Neural cell (in vitro differentiated cells): Measurements from ENCODE around the gene NOTCH4. TPM values are rescaled to one million over a fixed set of nuclear protein-coding genes. Genes with fewer than 3 reads are reported as not detected.
"Not testable (repeated sequence)": the region's sequence is repeated elsewhere in the genome, so short reads cannot be mapped to it uniquely, and the experiment has no call there.

Source experiments
- H2AFZ ChIP-seq: fragments of 200-600, 300-800 bp; sonication (generic), shearing (Covaris generic); 2 replicates; pipeline ENCODE4 v1.6.0; 2014; ENCODE audit warnings: low read depth, mild to moderate bottlenecking, antibody characterized with exemption, low read length, moderate library complexity
- H3F3A ChIP-seq: fragments of 200-600 bp; shearing (Covaris generic); 2 replicates; pipeline ENCODE4 v1.6.1; 2016; ENCODE audit warnings: mild to moderate bottlenecking, moderate library complexity, mixed read lengths, antibody characterized with exemption, low read length; ENCODE audit not compliant: insufficient read depth, poor library complexity, severe bottlenecking
- H3K27ac ChIP-seq: fragments of 200-600, 300-800 bp; sonication (generic), shearing (Covaris generic); 2 replicates; pipeline ENCODE4 v1.5.1; 2014; ENCODE audit warnings: mild to moderate bottlenecking, low read length, moderate library complexity
- H3K27me3 ChIP-seq: fragments of 300-800, 200-600 bp; sonication (generic), shearing (Covaris generic); 2 replicates; pipeline ENCODE4 v1.6.0; 2014; ENCODE audit warnings: mild to moderate bottlenecking, low read depth, low read length, moderate library complexity; ENCODE audit not compliant: insufficient read depth
- H3K36me3 ChIP-seq: fragments of 300-800, 200-600 bp; sonication (generic), shearing (Covaris generic); 2 replicates; pipeline ENCODE4 v1.5.1; 2014; ENCODE audit warnings: mild to moderate bottlenecking, antibody characterized with exemption, low read length, moderate library complexity; ENCODE audit not compliant: insufficient read depth
- H3K4me2 ChIP-seq: fragments of 300-800, 200-600 bp; sonication (generic), shearing (Covaris generic); 2 replicates; pipeline ENCODE4 v1.6.0; 2014; ENCODE audit warnings: mild to moderate bottlenecking, low read length
- H3K4me3 ChIP-seq: fragments of 300-800, 200-600 bp; sonication (generic), shearing (Covaris generic); 2 replicates; pipeline ENCODE4 v1.5.1; 2014; ENCODE audit warnings: mild to moderate bottlenecking, low read length, moderate library complexity
- H3K79me2 ChIP-seq: fragments of 200-600 bp; shearing (Covaris generic); replicated peaks from 2 replicates; pipeline ENCODE4 v1.6.0; 2014; ENCODE audit warnings: mild to moderate bottlenecking, low read length, moderate library complexity; ENCODE audit not compliant: insufficient read depth
- H3K9ac ChIP-seq: fragments of 300-800, 200-600 bp; sonication (generic), shearing (Covaris generic); 2 replicates; pipeline ENCODE4 v1.6.1; 2016; ENCODE audit warnings: mild to moderate bottlenecking, low read length, mixed read lengths
- H3K9me2 ChIP-seq: fragments of 200-600 bp; shearing (Covaris generic); 2 replicates; pipeline ENCODE4 v1.6.1; 2016; ENCODE audit warnings: mild to moderate bottlenecking, low read length, mixed read lengths; ENCODE audit not compliant: insufficient read depth
- H3K9me3 ChIP-seq: fragments of 200-600, 300-800 bp; sonication (generic), shearing (Covaris generic); 2 replicates; pipeline ENCODE4 v1.6.1; 2016; ENCODE audit warnings: mild to moderate bottlenecking, mixed run types, low read length, moderate library complexity, mixed read lengths
- H4K20me1 ChIP-seq: fragments of 200-600 bp; shearing (Covaris generic); 2 replicates; pipeline ENCODE4 v1.6.1; 2016; ENCODE audit warnings: mild to moderate bottlenecking, mixed run types; ENCODE audit not compliant: insufficient read depth
- CTCF ChIP-seq: fragments of 450-650 bp; IDR thresholded peaks from 2 replicates; pipeline ENCODE4 v1.5.1; 2014; ENCODE audit warnings: antibody characterized with exemption, mild to moderate bottlenecking, moderate library complexity; ENCODE audit not compliant: poor library complexity, severe bottlenecking
- EP300 ChIP-seq: fragments of 450-650 bp; conservative IDR thresholded peaks from 2 replicates; pipeline ENCODE4 v1.6.1; 2014; ENCODE audit warnings: antibody characterized with exemption, mild to moderate bottlenecking, moderate library complexity; ENCODE audit not compliant: poor library complexity, severe bottlenecking
- EZH2 ChIP-seq: fragments of 200-600, 300-800 bp; shearing (Covaris generic), sonication (generic); IDR thresholded peaks from 2 replicates; pipeline ENCODE4 v1.6.1; 2014; ENCODE audit warnings: antibody characterized with exemption, low read length, borderline replicate concordance, mild to moderate bottlenecking; ENCODE audit not compliant: insufficient read depth, poor library complexity, severe bottlenecking
- MXI1 ChIP-seq: fragments of 450-650 bp; conservative IDR thresholded peaks from 2 replicates; pipeline ENCODE4 v1.6.1; 2014; ENCODE audit warnings: antibody characterized with exemption, mild to moderate bottlenecking; ENCODE audit not compliant: poor library complexity, severe bottlenecking
- POLR2AphosphoS5 ChIP-seq: IDR thresholded peaks from 2 replicates; pipeline ENCODE4 v1.6.1; 2012
- RAD21 ChIP-seq: fragments of 450-650 bp; conservative IDR thresholded peaks from 2 replicates; pipeline ENCODE4 v1.6.1; 2014; ENCODE audit warnings: antibody characterized with exemption, mild to moderate bottlenecking, moderate library complexity
- REST ChIP-seq: IDR thresholded peaks from 2 replicates; pipeline ENCODE4 v1.6.1; 2012; ENCODE audit warnings: borderline replicate concordance
- SMC3 ChIP-seq: fragments of 450-650 bp; conservative IDR thresholded peaks from 2 replicates; pipeline ENCODE4 v1.6.1; 2014; ENCODE audit warnings: antibody characterized with exemption, mild to moderate bottlenecking, moderate library complexity; ENCODE audit not compliant: poor library complexity
- TAF1 ChIP-seq: IDR thresholded peaks from 2 replicates; pipeline ENCODE4 v1.6.1; 2012; ENCODE audit warnings: low read depth
- polyA plus RNA-seq: library from polyadenylated mRNA; depleted of rRNA; stranded (reverse); fragments of >200 nt; gene quantifications from 2 replicates; pipeline ENCODE4 v1.2.3, GENCODE V29; 2014

NOTCH4 gene
- polyA plus RNA-seq, 1 donor from 2014 or later: 5.5 TPM

GRCh38 chr6:32267035-32267434 lies 43.2 kb upstream of the NOTCH4 start:
- H3K9me2 ChIP-seq: no peaks in the 10 kb centered on the region

GRCh38 chr6:32257262-32257661 lies 33.4 kb upstream of the NOTCH4 start:
- not testable (repeated sequence) for H3K36me3 ChIP-seq, H3K27me3 ChIP-seq, H3K4me3 ChIP-seq, H3K27ac ChIP-seq, H4K20me1 ChIP-seq, H2AFZ ChIP-seq, H3K9me3 ChIP-seq, H3K9me2 ChIP-seq, H3F3A ChIP-seq, H3K79me2 ChIP-seq, H3K9ac ChIP-seq, H3K4me2 ChIP-seq

More at GRCh38 chr6:32267035-32267434, 43.2 kb upstream of the NOTCH4 start:
- Histone ChIP-seq H3K27me3 (no peaks in the 10 kb centered on the region), H2AFZ (no peak overlapping the region), H3K27ac (no peak overlapping the region), H3K79me2 (no peaks in the 10 kb centered on the region), H3K36me3 (no peaks in the 10 kb centered on the region), H3K4me2 (no peak overlapping the region), H3K9ac (no peak overlapping the region), H3F3A (no peaks in the 10 kb centered on the region), H4K20me1 (no peaks in the 10 kb centered on the region), H3K4me3 (no peak overlapping the region), H3K9me3 (no peaks in the 10 kb centered on the region)
- no peak for TF ChIP-seq RAD21
- TF ChIP-seq CTCF: no peak
- no peak for TF ChIP-seq EP300
- TF ChIP-seq REST: no peak

GRCh38 chr6:32255199-32256153 lies 31.6 kb upstream of the NOTCH4 start:
- no peaks in the 10 kb centered on the region for H3K36me3 ChIP-seq
- no peaks in the 10 kb centered on the region for H3K27me3 ChIP-seq
- H3K9ac ChIP-seq: no peak overlapping the region
- no peaks in the 10 kb centered on the region for H4K20me1 ChIP-seq
- H3K27ac ChIP-seq: no peak overlapping the region
- TF ChIP-seq EP300 (no peak), REST (no peak), TAF1 (no peak), RAD21 (no peak), MXI1 (no peak), EZH2 (no peak), SMC3 (no peak), CTCF (no peak), POLR2AphosphoS5 (no peak)
- H3K9me2 ChIP-seq: no peaks in the 10 kb centered on the region
- H3F3A ChIP-seq: no peaks in the 10 kb centered on the region
- no peaks in the 10 kb centered on the region for H3K79me2 ChIP-seq
- H3K4me2 ChIP-seq: no peak overlapping the region
- no peak overlapping the region for H2AFZ ChIP-seq
- H3K9me3 ChIP-seq: no peaks in the 10 kb centered on the region
- H3K4me3 ChIP-seq: no peak overlapping the region
